ENCODE data around the gene CHI3L1. TPM values are rescaled to one million over a fixed set of nuclear protein-coding genes. Genes with fewer than 3 reads are reported as not detected.

CHI3L1 gene
- total and polyA plus RNA-seq, 2 donors (not counting 1 experiment from before 2014, with no cell fraction given): 0.15 TPM; not detected in 1

GRCh38 chr1:203210350-203210749 lies 23.8 kb upstream of the CHI3L1 start:
- DNase-seq: no peak
- TF ChIP-seq EZH2 (IDR thresholded peaks at IDR 0.05; ENCODE audit: borderline replicate concordance, insufficient read depth, low read depth, low read length, poor library complexity, severe bottlenecking) (no peak), CTCF (IDR thresholded peaks at IDR 0.05) (no peak)
- intact Hi-C loops (cut with micrococcal nuclease): no loop called here
- H3K9me3 Mint-ChIP-seq (ENCODE audit: insufficient read depth): no peaks in the 10 kb centered on the region
- Histone ChIP-seq H3K79me2 (ENCODE audit: control insufficient read depth, insufficient read depth, low read length) (no peaks in the 10 kb centered on the region), H3K9me3 (ENCODE audit: control extremely low read depth in 1 of 3, control insufficient read depth in 2 of 3, insufficient read depth in 1 of 3, low read length in 2 of 3) (no peaks in the 10 kb centered on the region), H3K27me3 (replicated peaks in 1 of 4; ENCODE audit: control extremely low read depth in 1 of 4, control insufficient read depth in 3 of 4, insufficient read depth in 4 of 4, low read length in 3 of 4) (no peaks in the 10 kb centered on the region), H3K4me2 (replicated peaks; ENCODE audit: low read depth, low read length, poor library complexity, severe bottlenecking) (no peak overlapping the region), H3K9ac (ENCODE audit: low read length) (no peak overlapping the region), H3K4me3 (ENCODE audit: control extremely low read depth in 1 of 5, extremely low read depth in 1 of 5, insufficient read depth in 1 of 5, low read depth in 2 of 5, low read length in 4 of 5) (no peak overlapping the region), H3K27ac (ENCODE audit: low read length in 2 of 2) (no peak overlapping the region), H2AFZ (ENCODE audit: insufficient read depth, low read depth, low read length, poor library complexity, severe bottlenecking) (no peak overlapping the region), H3K36me3 (replicated peaks in 1 of 2; ENCODE audit: control extremely low read depth in 1 of 2, control insufficient read depth in 1 of 2, extremely low read depth in 1 of 2, insufficient read depth in 2 of 2, low read length in 1 of 2) (no peaks in the 10 kb centered on the region), H4K20me1 (ENCODE audit: control insufficient read depth, insufficient read depth, low read length, poor library complexity, severe bottlenecking) (no peaks in the 10 kb centered on the region), H3K4me1 (ENCODE audit: control insufficient read depth in 2 of 2, insufficient read depth in 2 of 2, low read length in 2 of 2) (no peaks in the 10 kb centered on the region)
- no peak overlapping the region for H3K27ac Mint-ChIP-seq
- ChIA-PET CTCF (interaction anchor here (0.5 to 1.2 kb wide), 2 partner anchors 171 to 601 kb away, joined by 4 to 6 read pairs; no protein-coding TSS in a partner anchor), POLR2A (no interaction called here)
- no peak for ATAC-seq (ENCODE audit: low read depth)
- H3K4me3 Mint-ChIP-seq: no peak overlapping the region
- no peaks in the 10 kb centered on the region for H3K4me1 Mint-ChIP-seq
- peaks cover 10% of the 10 kb centered on the region for H3K27me3 Mint-ChIP-seq

GRCh38 chr1:203208181-203208580 lies 21.7 kb upstream of the CHI3L1 start:
- no peak overlapping the region for H3K9ac ChIP-seq (ENCODE audit: low read length)
- H3K27ac ChIP-seq (ENCODE audit: low read length in 2 of 2): no peak overlapping the region
- ChIA-PET CTCF (interaction anchor here (1.5 kb wide), 1 partner anchor 167 kb away, joined by 3 read pairs; no protein-coding TSS in a partner anchor), POLR2A (no interaction called here)
- Mint-ChIP-seq H3K27ac (no peak overlapping the region), H3K27me3 (peaks cover 18% of the 10 kb centered on the region), H3K4me3 (no peak overlapping the region), H3K4me1 (no peaks in the 10 kb centered on the region), H3K9me3 (ENCODE audit: insufficient read depth) (no peaks in the 10 kb centered on the region)
- no peak for TF ChIP-seq CTCF (IDR thresholded peaks at IDR 0.05)
- TF ChIP-seq EZH2 (IDR thresholded peaks at IDR 0.05; ENCODE audit: borderline replicate concordance, insufficient read depth, low read depth, low read length, poor library complexity, severe bottlenecking): no peak
- intact Hi-C loops (cut with micrococcal nuclease): no loop called here
- H2AFZ ChIP-seq (ENCODE audit: insufficient read depth, low read depth, low read length, poor library complexity, severe bottlenecking): no peak overlapping the region
- H3K27me3 ChIP-seq (replicated peaks in 1 of 4; ENCODE audit: control extremely low read depth in 1 of 4, control insufficient read depth in 3 of 4, insufficient read depth in 4 of 4, low read length in 3 of 4): peaks cover 0 to 4% (median 0%) of the 10 kb centered on the region in 4 experiments
- H3K9me3 ChIP-seq (ENCODE audit: control extremely low read depth in 1 of 3, control insufficient read depth in 2 of 3, insufficient read depth in 1 of 3, low read length in 2 of 3): no peaks in the 10 kb centered on the region
- no peak for DNase-seq
- ATAC-seq (ENCODE audit: low read depth): no peak
- no CpG with 5 or more reads among the region's 1 CpG for WGBS (ENCODE audit: insufficient coverage)
- H4K20me1 ChIP-seq (ENCODE audit: control insufficient read depth, insufficient read depth, low read length, poor library complexity, severe bottlenecking): no peaks in the 10 kb centered on the region
- H3K36me3 ChIP-seq (replicated peaks in 1 of 2; ENCODE audit: control extremely low read depth in 1 of 2, control insufficient read depth in 1 of 2, extremely low read depth in 1 of 2, insufficient read depth in 2 of 2, low read length in 1 of 2): no peaks in the 10 kb centered on the region
- H3K4me2 ChIP-seq (replicated peaks; ENCODE audit: low read depth, low read length, poor library complexity, severe bottlenecking): no peak overlapping the region
- no peaks in the 10 kb centered on the region for H3K4me1 ChIP-seq (ENCODE audit: control insufficient read depth in 2 of 2, insufficient read depth in 2 of 2, low read length in 2 of 2)
- no peak overlapping the region for H3K4me3 ChIP-seq (ENCODE audit: control extremely low read depth in 1 of 5, extremely low read depth in 1 of 5, insufficient read depth in 1 of 5, low read depth in 2 of 5, low read length in 4 of 5)
- H3K79me2 ChIP-seq (ENCODE audit: control insufficient read depth, insufficient read depth, low read length): no peaks in the 10 kb centered on the region

All from B cell (primary cell).